ENCODE results near the gene HOXA7.
A peak's percentile ranks its signal among the peaks of the same experiment; 100 is the strongest.

- no peak for TF ChIP-seq TRIM28 (IDR thresholded peaks at IDR 0.05; ENCODE audit: borderline replicate concordance, low read length)
- no peak for TF ChIP-seq CTCF (tag by site-specific recombination; IDR thresholded peaks at IDR 0.05)
- no peak for TF ChIP-seq ZNF211 (tag by site-specific recombination; IDR thresholded peaks at IDR 0.05; ENCODE audit: low read depth)
- no peak for TF ChIP-seq ZBTB26 (tag by site-specific recombination; optimal IDR thresholded peaks at IDR 0.05)
- no peak for TF ChIP-seq ZNF398 (tag by site-specific recombination; IDR thresholded peaks at IDR 0.05)
- TF ChIP-seq ZNF266 (tag by site-specific recombination; IDR thresholded peaks at IDR 0.05; ENCODE audit: low read depth) = no peak
- TF ChIP-seq ZNF629 (tag by site-specific recombination; IDR thresholded peaks at IDR 0.05) = peak; percentile 52; the same call in 1 of the 2 replicates
- TF ChIP-seq ZNF501 (tag by site-specific recombination; IDR thresholded peaks at IDR 0.05) = no peak
- no peak for TF ChIP-seq ZNF514 (tag by site-specific recombination; IDR thresholded peaks at IDR 0.05)
- no peak for TF ChIP-seq REST (tag by site-specific recombination; IDR thresholded peaks at IDR 0.05)
- TF ChIP-seq ZNF513 (tag by site-specific recombination; IDR thresholded peaks at IDR 0.05) = no peak
- TF ChIP-seq ZNF324 (tag by site-specific recombination; IDR thresholded peaks at IDR 0.05) = no peak
- no peak for TF ChIP-seq ZNF274 (IDR thresholded peaks at IDR 0.05; ENCODE audit: low read length)
- no peak for TF ChIP-seq ZNF274 (tag by site-specific recombination; IDR thresholded peaks at IDR 0.05; ENCODE audit: borderline replicate concordance)
These were observed 40.2 kb downstream of the HOXA7 start for GRCh38 chr7:27116031-27116961.
